OCI-M2 (cell line): Measurements from ENCODE around the gene MTFR2.
"Not testable (repeated sequence)": the region's sequence is repeated elsewhere in the genome, so short reads cannot be mapped to it uniquely, and the experiment has no call there.

Experiments
- DNase-seq: peaks from one replicate; lab custom pipeline; 2025; ENCODE audit not compliant: unreplicated experiment; lab: John Stamatoyannopoulos, UW

The MTFR2 gene

GRCh38 chr6:136236466-136237293, 13.4 kb downstream of the MTFR2 start:
- no peak for DNase-seq

GRCh38 chr6:136235233-136235564, 14.9 kb downstream of the MTFR2 start:
- DNase-seq, result no peak

- DNase-seq, result no peak
Measured at GRCh38 chr6:136232701-136233100, 17.4 kb downstream of the MTFR2 start.

GRCh38 chr6:136230219-136230853, 19.8 kb downstream of the MTFR2 start:
- DNase-seq, result no peak

- no peak for DNase-seq
Measured at GRCh38 chr6:136228814-136229213, 21.3 kb downstream of the MTFR2 start.

GRCh38 chr6:136226674-136227377, 23.3 kb downstream of the MTFR2 start:
- peak; percentile 79 for DNase-seq

GRCh38 chr6:136226027-136226673, 24.0 kb downstream of the MTFR2 start:
- peak; percentile 79 for DNase-seq

GRCh38 chr6:136225496-136225895, 24.6 kb downstream of the MTFR2 start:
- no peak for DNase-seq

- not testable (repeated sequence) for DNase-seq
Measured at GRCh38 chr6:136224974-136225373, 25.1 kb downstream of the MTFR2 start.

GRCh38 chr6:136216503-136217401, 33.4 kb downstream of the MTFR2 start:
- no peak for DNase-seq

GRCh38 chr6:136213853-136214252, 36.3 kb downstream of the MTFR2 start:
- no peak for DNase-seq

- no peak for DNase-seq
Measured at GRCh38 chr6:136213012-136213539, 37.0 kb downstream of the MTFR2 start.

GRCh38 chr6:136212608-136213007, 37.5 kb downstream of the MTFR2 start:
- no peak for DNase-seq

- no peak for DNase-seq
Measured at GRCh38 chr6:136210398-136211165, 39.5 kb downstream of the MTFR2 start.

- no peak for DNase-seq
Measured at GRCh38 chr6:136209496-136209895, 40.6 kb downstream of the MTFR2 start.

- no peak for DNase-seq
Measured at GRCh38 chr6:136208783-136209182, 41.3 kb downstream of the MTFR2 start.

- no peak for DNase-seq
Measured at GRCh38 chr6:136201732-136202131, 48.4 kb downstream of the MTFR2 start.

GRCh38 chr6:136192902-136193301, 57.2 kb downstream of the MTFR2 start:
- no peak for DNase-seq

- no peak for DNase-seq
Measured at GRCh38 chr6:136191606-136192312, 58.4 kb downstream of the MTFR2 start.
